Transverse colon (tissue), 4 donors: ENCODE results near the gene RBBP5.

Source experiments
- CTCF ChIP-seq, 5 experiments: fragments of 200-600 bp in 3 of 5; fragments of 450-650 bp in 2 of 5; sonication (generic) in 3 of 5; IDR thresholded peaks; 1 replicate in 2 of 5; 2 replicates in 3 of 5; pipeline ENCODE4 v1.5.1; 2016 to 2017; ENCODE audit warnings: antibody characterized with exemption in 5 of 5, inconsistent platforms in 3 of 5, mild to moderate bottlenecking in 2 of 5, moderate library complexity in 1 of 5
- EP300 ChIP-seq: sonication (generic); formaldehyde crosslinking; IDR thresholded peaks from one replicate; pipeline ENCODE4 v1.6.1; 2017; ENCODE audit warnings: antibody characterized with exemption, low read depth
- POLR2AphosphoS5 ChIP-seq, 3 donors: sonication (generic); formaldehyde crosslinking; IDR thresholded peaks; one replicate each; pipeline ENCODE4 v1.6.1; 2016; ENCODE audit warnings: antibody characterized with exemption in 3 of 3

GRCh38 chr1:205067031-205067430 is 54.7 kb downstream of the RBBP5 start:
- TF ChIP-seq CTCF (IDR thresholded peaks at IDR 0.05) = no peak
- TF ChIP-seq POLR2AphosphoS5 (IDR thresholded peaks at IDR 0.05) = no peak
- no peak for TF ChIP-seq EP300
